Midbrain (tissue), 1 donor: ENCODE data around the gene IRF4.

Experiments
- DNase-seq: peaks from one replicate; lab custom pipeline; 2025; lab: John Stamatoyannopoulos, UW

IRF4 gene

DNA sequence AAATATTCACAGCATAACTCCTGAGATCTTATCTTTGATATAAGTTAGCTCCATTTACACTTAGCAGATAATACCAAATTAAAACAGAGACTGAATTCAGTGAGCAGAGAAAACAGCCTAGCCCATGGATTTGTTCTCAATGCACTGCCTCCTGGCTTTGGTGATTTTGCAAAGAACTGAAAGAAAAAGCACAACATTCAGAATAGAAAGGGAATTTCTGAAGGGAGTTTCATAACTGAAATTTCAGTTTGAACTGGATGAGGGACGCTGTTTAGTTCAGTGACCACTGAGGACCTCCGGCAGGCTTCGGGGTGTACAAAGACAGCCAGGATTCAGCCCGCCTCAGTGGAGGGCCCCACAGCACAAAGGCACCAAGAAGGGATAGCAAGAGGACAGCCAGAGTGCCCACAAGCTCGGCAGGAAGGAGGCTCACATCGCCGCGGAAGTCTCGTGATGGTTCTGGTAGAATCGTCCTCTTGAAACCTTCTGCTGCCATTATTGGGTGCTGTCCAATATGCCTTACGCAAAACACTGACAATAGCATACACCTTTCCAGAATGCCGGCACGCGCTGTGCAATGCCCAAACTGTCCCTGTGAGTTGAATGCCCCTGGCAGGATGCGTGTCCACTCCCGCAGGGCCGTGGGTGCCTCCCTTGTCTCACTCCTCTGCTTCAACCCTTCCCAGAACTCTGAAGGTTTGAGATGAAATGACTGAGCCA lies 9.7 kb upstream of the IRF4 start:
- DNase-seq, result no peak

DNA sequence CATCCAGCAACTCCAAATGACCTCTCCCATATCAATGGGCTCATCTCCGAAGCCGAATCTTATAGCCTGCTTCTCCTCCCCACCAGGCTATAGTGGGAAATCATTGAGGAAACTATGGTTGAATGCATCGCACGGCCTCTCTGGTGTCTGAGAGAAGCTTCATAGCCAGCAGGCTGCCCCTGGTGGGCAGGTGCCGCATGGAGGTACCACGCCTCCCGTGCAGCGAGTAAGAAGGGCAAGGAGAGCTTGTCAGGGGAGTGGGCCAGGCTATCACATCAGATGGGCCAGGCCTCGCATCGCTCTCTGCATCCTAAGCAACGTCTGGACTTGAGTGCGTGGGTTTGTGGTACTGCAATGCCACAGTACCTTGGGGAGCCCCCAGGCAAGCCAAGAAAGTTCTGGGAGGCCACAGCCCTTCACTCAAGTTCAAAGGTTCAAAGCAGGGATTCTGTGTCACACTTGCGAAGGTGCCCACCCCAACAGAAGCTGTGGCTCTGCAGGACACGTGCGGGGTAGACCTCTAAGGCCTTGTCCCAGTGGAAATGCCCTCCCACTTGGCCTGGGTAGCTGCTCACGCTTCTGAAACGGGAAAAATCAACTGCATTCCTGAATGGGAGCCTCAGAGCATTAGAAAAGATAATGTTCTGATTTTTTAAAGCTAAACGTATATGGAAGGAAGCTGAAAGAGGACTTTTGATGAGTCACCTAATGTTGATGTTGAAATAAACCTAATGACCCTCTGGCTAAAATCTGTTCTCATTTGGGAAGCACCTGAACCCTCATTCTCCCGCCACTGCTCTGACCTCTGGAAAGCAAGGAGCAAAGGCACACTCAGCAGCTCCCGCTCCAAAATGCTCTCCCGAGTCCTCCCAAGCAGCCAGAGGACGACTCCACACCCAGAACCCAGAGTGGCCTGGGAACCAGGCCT lies 8.4 kb upstream of the IRF4 start:
- DNase-seq, result no peak

DNA sequence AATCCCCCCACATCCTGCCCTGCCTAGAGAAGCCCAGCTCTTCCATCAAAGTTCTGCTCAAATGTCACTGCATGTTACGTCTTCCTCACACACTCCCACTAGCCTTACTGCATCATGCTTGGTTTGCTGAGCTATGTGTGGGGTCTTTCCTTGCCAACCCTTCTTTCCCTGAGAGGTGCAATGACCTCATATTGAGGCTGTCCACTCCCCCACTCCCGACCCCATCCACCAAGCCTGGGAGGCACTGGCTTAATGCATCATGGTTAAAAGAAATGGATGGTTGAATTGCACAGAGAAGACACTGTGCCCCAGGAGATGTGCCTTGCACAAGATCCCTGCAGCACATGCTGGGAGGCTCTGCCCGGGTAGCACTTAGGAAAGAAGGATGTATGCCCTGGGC lies 7.7 kb upstream of the IRF4 start:
- no peak for DNase-seq

DNA sequence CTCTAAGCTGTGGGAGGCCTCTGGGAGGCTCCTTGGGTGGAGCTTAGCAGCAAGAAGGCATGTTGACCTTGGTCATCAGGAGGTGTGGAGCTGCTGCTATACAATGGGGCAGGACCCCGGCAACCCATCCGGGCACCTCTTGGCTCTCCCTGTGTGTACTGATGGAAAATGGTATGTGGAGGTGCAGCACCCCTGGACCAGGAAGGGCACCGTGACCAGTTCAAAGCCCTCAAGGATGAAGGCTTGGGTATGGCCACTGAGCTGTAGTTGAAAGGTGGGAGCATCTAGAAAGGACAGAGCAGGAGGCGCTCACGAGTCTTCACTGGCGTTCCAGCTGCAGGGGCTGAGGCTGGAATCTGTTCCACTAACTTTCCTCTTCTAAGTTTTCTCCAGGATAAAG lies 6.7 kb upstream of the IRF4 start:
- DNase-seq, result no peak

DNA sequence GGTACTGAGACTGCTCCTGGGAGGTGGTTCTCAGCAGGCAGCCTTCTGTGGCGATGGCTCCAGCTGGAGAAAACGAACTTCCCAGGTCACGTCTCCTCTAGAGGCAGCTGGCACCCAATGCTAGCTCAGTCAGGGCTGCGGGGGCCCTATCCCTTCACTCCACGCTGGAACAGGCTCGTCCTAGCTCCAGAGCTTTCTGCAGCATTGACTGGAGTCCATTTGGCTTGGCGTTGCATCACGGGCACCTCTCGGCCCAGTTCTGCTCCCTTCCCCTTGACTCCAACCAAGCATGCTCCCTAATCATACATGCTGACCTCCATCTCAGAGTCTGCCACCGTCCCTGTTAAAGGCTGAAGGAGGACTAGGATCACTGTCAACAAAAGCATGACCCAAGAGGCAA lies 5.9 kb upstream of the IRF4 start:
- no peak for DNase-seq

DNA sequence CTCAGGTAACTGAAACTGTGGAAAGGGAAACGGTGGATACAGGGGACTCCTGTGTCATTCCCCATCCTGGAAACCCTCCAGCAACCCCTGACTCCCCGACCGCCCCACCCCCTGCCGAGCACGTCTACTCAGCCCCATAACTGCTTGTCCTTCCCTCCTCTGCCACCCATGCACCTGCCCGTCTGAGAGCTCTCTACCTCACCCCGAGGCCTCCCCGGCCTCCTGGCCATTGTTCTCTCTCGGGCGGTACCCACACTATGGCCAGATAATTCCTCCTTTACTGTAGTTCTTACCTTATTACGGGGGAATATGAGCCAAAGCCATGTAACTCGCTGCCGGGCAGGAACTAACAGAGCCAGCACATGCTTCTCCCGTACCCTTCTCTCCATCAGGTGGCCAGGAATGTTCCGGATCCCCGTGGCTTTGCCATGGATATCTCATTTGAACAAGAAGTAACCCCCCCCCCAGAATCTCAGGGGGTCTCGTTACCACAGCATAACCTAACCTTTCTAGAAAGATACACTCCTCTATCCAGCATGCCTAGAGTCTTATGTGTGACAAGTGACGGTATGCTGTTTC lies 4.8 kb upstream of the IRF4 start:
- no peak for DNase-seq

DNA sequence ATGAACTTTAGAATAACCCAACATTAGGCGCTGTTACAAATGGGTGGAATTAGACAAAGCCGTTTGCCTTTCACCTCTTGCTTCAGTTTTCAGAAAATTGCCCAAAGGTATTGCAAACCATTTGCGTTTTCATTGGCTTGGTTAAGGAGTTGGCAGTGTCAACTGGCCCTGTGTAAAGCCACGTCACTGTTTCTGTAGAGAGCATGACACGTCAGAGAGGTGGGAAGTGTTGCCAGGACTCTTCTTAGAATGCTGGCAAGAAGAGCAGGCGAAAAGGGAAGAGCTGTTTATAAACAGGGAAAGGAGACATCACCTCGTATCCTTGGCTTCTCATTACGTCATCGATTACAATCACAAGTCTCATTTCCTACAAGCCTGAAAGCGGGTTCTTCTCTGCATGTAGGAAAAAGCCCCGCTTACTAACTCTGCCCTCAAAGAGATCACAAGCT lies 4.2 kb upstream of the IRF4 start:
- no peak for DNase-seq

DNA sequence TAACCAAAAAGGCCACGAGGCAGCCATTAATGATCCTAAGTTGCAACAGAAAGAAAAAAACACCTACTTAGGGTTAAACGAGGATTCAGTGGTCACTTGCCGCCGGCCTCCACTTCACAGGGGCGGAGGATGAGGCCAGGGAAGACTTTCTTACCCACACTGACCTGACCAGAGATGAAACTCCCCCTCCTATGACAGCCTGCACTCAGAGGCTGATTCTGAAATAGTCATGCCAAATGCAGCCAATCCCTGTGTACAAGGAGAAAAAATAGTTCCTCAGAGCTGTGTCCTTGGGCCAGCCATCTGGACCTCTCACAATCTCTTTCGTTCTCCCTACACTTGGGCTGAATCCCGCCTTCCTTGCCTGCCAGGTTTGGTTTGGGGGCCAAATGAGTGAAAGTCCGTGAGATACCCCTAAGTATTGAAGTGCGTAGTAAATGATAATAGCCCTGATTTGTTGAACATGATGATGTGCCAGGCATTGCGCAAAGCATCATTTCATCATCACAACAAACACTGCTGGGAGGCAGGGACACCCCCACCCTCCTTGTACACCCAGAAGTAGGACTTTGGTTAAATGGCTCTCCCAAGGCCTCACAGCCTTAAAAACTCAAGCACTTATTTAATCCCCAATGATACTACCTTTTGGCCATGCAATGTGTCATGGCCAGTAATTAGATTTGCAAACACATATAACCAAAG lies 3.2 kb upstream of the IRF4 start:
- no peak for DNase-seq

DNA sequence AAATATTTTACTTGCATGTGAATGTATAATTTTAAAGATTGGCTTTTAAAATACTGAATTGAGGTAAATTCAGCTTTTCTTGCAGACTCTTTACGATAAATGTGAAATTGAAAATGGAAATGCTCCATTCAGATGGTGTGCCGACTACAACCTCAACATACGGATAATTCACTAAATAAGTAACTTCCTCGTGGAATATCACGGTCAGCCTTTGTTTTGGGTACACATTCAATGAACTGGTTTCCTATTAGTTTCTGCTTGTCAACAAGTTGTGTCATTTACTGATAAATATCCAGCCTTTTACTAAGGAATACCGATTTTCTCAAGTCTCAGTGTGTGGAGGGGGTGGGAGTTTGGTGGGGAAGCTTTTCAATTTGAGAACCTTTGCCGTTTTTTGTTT lies 2.4 kb upstream of the IRF4 start:
- DNase-seq, result no peak

DNA sequence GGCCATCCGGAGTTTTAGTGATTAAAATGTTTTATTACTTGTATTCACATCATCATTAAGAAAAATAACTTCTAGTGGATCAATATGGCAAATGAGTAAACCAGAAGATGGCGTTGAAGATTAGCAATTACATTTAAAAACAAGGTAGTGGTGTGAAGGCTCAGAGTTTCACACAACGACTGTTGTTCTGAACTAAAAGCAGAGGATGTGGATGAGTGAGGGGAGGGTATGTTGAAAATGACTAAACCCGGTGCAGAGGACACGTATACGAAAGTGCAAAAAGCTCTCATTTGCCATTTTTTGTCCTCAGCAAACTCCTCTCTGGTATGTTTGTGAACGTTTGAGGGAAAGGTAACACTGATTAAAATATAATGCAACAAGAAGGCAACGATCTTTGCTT lies 1.9 kb upstream of the IRF4 start:
- no peak for DNase-seq

DNA sequence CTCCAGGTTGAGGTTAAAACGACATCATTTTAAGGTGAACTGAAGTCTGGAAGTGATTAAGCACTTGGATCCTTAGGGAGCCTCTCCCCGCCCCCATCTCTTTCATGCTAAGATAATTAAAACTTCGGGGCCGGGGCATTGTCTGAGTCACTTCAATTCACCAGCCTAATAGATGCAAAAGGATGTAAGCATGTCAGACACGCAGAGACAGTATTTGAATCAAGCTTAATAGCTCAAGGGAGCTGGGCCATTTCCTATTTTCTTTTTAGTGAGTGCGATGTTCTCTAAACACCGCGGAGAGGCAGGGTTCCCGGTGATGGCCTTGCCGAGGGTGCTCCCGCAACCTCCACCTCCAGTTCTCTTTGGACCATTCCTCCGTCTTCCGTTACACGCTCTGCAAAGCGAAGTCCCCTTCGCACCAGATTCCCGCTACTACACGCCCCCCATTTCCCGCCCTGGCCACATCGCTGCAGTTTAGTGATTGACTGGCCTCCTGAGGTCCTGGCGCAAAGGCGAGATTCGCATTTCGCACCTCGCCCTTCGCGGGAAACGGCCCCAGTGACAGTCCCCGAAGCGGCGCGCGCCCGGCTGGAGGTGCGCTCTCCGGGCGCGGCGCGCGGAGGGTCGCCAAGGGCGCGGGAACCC lies 516 bp upstream of the IRF4 start:
- DNase-seq, result no peak

DNA sequence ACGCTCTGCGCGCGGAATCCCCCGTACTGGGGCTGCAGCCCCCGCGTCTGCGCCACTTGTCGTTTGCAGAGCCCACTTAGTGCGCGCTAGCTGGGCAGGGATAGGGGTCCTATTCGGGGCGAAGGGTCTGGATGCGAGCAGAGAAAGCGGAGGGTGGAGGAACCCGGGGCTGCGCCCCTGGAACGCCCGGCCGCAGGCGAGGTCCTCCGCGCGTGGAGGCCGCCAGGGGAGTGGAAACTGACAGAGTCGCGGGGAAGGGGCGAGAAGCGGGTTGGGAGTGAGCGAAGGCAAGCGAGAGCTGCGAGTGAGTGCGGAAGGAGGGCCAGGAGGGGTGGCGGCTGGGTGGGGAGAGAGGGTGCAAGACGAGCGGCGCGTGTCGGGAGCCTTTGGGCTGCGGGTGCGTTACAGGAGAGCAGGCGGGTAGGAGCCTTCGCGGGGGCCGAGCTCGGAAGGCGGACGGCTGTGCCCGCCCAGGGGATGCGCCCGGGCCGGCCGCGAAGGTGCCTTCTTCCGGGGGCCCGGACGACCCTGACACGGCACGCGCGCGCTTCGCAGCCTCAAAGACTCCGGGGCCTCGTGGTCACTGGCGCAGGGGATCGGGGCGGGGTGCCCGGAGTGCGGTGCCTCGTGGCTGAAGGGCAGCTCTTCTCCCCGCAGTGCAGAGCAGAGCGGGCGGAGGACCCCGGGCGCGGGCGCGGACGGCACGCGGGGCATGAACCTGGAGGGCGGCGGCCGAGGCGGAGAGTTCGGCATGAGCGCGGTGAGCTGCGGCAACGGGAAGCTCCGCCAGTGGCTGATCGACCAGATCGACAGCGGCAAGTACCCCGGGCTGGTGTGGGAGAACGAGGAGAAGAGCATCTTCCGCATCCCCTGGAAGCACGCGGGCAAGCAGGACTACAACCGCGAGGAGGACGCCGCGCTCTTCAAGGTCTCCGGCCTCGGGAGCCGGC lies 1.2 kb downstream of the IRF4 start:
- no peak for DNase-seq

DNA sequence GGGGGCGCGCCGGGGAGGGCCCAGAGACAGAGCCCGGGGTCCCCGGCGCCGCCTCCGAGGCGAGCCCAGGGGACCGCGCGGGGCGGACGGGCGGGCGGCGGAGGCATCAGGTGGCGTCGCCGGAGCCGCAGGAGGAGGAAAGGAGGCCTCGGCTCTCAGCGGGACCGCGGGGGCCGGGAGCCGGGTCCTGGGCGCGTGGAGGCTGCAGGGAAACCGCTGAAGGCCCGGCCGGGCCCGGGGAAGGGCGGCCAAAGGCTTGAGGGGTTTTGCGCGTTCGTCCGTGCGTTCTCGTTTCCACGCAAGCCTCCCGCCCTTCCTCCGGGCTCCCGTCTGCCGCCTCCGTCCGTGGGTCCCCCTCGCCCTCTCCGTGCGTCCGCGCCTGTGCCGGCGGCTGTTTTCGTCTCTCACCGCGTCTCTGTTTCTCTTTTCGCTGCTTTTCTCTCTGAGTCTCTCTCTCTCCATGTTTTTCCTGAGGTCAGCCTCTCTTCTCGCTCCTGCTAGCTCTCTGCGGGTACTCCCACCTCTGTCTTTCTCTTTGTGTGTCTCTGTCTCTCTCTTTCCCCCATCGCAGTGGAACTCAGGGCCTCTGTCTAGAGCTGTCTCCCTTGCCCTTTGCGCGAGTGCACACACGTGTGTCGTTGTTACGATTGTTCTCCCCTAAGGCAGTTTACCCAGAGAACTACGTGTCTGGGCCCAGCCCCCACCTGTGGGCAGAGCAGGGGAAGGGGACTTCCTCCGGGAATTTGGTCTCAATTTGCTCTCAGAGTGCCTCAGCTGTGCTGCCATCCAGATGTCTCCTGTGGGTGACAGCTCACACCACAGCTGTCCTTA lies 2.1 kb downstream of the IRF4 start:
- DNase-seq, result no peak

DNA sequence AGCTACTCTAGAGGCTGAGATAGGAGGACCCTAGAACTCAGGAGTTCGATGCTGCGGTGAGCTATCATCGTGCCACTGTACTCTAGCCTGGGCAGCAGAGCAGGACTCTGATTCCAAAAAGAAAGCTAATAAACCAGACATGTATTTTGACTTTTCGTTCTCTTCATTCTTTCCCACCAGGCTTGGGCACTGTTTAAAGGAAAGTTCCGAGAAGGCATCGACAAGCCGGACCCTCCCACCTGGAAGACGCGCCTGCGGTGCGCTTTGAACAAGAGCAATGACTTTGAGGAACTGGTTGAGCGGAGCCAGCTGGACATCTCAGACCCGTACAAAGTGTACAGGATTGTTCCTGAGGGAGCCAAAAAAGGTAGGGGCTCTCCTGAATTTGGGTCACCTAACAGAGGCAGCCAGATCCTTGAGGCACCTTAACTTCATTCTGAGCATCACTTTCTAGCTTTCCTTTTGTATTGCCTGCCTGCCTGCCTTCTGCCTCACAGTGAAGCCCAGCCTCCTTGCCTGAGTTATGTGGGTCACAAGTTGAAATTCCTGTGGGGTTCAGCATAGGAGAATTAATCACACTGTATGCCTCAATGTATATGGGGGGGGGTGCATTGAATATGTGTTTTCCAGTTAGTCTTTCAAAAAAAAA lies 3.2 kb downstream of the IRF4 start:
- no peak for DNase-seq

DNA sequence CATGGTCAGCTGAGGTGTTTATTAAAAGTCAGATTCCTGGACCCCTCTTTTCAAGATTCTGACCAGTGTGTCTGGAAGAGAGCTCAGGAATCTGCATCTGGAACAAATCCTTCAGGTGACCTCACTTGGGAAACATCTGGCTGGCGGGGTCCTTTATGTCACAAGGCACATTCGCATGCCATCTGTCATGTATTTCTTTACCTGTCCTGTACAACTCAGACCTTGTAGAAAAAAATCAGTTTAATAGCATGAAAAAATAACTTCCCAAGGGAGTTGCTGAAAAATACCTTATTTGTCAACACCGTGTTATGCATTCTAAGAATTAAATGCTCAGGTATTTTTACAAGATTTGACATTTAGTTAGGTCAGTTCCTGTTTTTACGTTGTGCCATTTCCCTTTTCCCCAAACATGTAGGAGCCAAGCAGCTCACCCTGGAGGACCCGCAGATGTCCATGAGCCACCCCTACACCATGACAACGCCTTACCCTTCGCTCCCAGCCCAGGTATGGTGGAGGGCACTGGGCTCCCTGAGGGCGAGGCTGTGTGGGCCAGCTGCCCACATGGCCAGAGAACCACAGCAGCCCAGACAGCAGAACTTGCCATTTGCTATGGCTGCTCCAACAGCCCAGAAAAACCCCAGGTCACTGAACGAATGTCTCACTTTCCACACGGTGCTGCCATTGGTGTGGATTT lies 4.0 kb downstream of the IRF4 start:
- DNase-seq, result no peak

DNA sequence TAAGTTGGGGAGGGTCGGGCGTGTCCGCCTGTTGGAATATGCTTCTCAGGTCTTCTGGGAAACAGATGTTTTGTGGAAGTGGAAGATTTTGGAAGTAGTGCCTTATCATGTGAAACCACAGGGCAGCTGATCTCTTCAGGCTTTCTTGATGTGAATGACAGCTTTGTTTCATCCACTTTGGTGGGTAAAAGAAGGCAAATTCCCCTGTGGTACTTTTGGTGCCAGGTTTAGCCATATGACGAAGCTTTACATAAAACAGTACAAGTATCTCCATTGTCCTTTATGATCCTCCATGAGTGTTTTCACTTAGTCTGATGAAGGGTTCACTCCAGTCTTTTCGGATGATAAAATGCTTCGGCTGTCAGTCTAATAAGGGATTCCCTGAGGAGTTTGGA lies 4.6 kb downstream of the IRF4 start:
- DNase-seq, result no peak

DNA sequence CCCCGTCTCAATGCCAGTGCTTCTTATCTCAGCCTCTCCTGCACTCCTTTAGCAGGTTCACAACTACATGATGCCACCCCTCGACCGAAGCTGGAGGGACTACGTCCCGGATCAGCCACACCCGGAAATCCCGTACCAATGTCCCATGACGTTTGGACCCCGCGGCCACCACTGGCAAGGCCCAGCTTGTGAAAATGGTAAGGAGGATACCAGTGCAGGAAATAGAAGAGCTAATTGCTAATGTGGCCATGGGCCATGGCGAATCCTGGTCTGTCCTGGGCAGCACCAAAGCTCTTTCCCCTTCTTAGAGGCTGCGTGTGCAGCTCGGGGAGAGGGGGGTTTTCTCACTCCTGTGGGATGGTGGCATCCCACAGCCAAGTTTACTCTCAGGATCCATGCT lies 5.5 kb downstream of the IRF4 start:
- DNase-seq, result no peak

DNA sequence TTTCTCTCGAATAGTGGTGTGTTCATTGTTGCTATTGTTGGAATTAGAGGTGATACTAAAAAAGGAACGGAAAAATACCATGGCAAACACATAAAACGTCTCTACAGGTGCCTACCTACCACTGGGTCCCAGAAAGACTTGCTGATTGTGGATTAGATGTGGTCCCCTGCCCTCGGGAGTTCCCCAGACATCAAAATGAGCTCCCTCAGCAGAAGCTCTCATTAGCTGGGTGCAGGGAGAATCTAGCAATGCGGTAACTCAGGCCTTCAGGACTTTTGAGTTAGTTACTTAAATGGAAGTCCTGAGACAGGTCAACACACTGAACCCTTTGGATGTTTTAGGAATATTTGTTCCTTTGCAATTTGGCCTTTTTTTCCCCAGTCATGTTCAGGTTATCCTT lies 6.1 kb downstream of the IRF4 start:
- DNase-seq, result no peak

DNA sequence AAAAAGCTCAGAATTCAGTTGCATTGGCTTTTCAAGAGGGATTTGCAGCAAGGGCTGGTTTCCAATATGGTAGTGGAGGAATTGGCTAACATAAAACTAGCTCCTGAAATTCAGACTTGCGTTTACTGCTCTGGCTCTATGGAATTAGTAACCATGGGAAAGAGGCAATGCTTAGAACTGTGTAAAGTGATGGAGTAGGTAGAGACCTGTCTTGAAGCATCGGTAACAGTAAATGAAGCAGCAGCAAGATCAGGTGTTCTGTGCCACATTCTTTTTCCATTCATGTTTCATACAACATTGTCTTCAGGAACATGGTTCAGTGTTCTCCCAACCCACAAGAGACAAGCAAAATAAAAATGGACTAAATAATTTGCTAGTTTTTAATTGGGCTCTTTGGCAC lies 6.5 kb downstream of the IRF4 start:
- DNase-seq, result no peak
